Spleen (tissue), 7 donors: Measurements from ENCODE around the gene VSTM4.

Experiments
- CTCF ChIP-seq, 11 experiments: fragments of 200-600 bp in 7 of 11; fragments of 450-650 bp in 4 of 11; sonication (generic) in 4 of 11; IDR thresholded peaks in 8 of 11; conservative IDR thresholded peaks in 3 of 11; 1 replicate in 7 of 11; 2 replicates in 4 of 11; pipeline versions ENCODE4 v1.4.0 to v1.8.0; 2016 to 2021; ENCODE audit warnings: antibody characterized with exemption in 11 of 11, inconsistent platforms in 4 of 11, mild to moderate bottlenecking in 1 of 11
- POLR2A ChIP-seq, 3 donors: fragments of 450-650 bp; IDR thresholded peaks; one replicate each; pipeline ENCODE4 v1.5.1; 2017; ENCODE audit warnings: antibody characterized with exemption in 3 of 3, mild to moderate bottlenecking in 1 of 3
- donor health status: DM: no; HTN: no; CAD: no; lungs with moderate emphysema.
- donor health status: DM: no; HTN: no; CAD: no.
- donor health status: DM: no; HTN: no; CAD: no.

- no peak for TF ChIP-seq CTCF (IDR thresholded peaks at IDR 0.05 in 8 of 11, conservative IDR thresholded peaks at IDR 0.05 in 3 of 11)
- no peak for TF ChIP-seq POLR2A (IDR thresholded peaks at IDR 0.05)
Observed at GRCh38 chr10:49052069-49052468, 63.3 kb downstream of the VSTM4 start.
